HEK293 (cell line): ENCODE results near the gene MIEN1.

Source experiments
- GLI2 ChIP-seq: fragments of 450-650 bp; formaldehyde crosslinking; IDR thresholded peaks from 2 replicates; pipeline ENCODE4; 2017; ENCODE audit warnings: missing biosample characterization, missing genetic modification characterization, low read depth, borderline replicate concordance
- KLF7 ChIP-seq: fragments of 450-650 bp; formaldehyde crosslinking; IDR thresholded peaks from 2 replicates; pipeline ENCODE4 v1.5.1; 2016; ENCODE audit warnings: missing biosample characterization, missing genetic modification characterization, borderline replicate concordance
- KLF9 ChIP-seq: fragments of 450-650 bp; formaldehyde crosslinking; IDR thresholded peaks from 2 replicates; pipeline ENCODE4 v1.5.1; 2016; ENCODE audit warnings: missing biosample characterization, missing genetic modification characterization, low read depth
- MEIS1 ChIP-seq: sonication (generic); formaldehyde crosslinking; IDR thresholded peaks from 2 replicates; pipeline ENCODE4 v1.8.1; 2022; ENCODE audit warnings: missing genetic modification reagents, mild to moderate bottlenecking, borderline replicate concordance
- PRDM1 ChIP-seq: fragments of 450-650 bp; formaldehyde crosslinking; IDR thresholded peaks from 2 replicates; pipeline ENCODE4; 2016; ENCODE audit warnings: missing biosample characterization, missing genetic modification characterization
- SCRT2 ChIP-seq: fragments of 450-650 bp; formaldehyde crosslinking; IDR thresholded peaks from 2 replicates; pipeline ENCODE4 v1.5.1; 2016; ENCODE audit warnings: missing biosample characterization, missing genetic modification characterization
- SP2 ChIP-seq: fragments of 450-650 bp; formaldehyde crosslinking; IDR thresholded peaks from 2 replicates; pipeline ENCODE4 v1.5.1; 2016; ENCODE audit warnings: missing biosample characterization, missing genetic modification characterization
- TCF7L2 ChIP-seq: IDR thresholded peaks from 2 replicates; pipeline ENCODE4 v1.6.1; 2011; ENCODE audit warnings: low read depth, mild to moderate bottlenecking, inconsistent platforms, low read length, moderate library complexity, borderline replicate concordance
- ZBTB21 ChIP-seq: fragments of 450-650 bp; formaldehyde crosslinking; IDR thresholded peaks from 2 replicates; pipeline ENCODE4 v1.5.1; 2017; ENCODE audit warnings: missing biosample characterization, missing genetic modification characterization
- ZBTB7A ChIP-seq: fragments of 450-650 bp; formaldehyde crosslinking; IDR thresholded peaks from 2 replicates; pipeline ENCODE4 v1.5.1; 2016; ENCODE audit warnings: low read depth, missing biosample characterization, missing genetic modification characterization
- ZNF112 ChIP-seq: fragments of 450-650 bp; formaldehyde crosslinking; IDR thresholded peaks from 2 replicates; pipeline ENCODE4 v1.5.0; 2017; ENCODE audit warnings: missing biosample characterization, missing genetic modification characterization
- ZNF146 ChIP-seq: fragments of 450-650 bp; formaldehyde crosslinking; IDR thresholded peaks from 2 replicates; pipeline ENCODE4 v1.5.1; 2016; ENCODE audit warnings: missing biosample characterization, missing genetic modification characterization
- ZNF223 ChIP-seq: fragments of 450-650 bp; formaldehyde crosslinking; IDR thresholded peaks from 2 replicates; pipeline ENCODE4 v1.5.1; 2016; ENCODE audit warnings: missing biosample characterization, missing genetic modification characterization
- ZNF266 ChIP-seq: fragments of 450-650 bp; formaldehyde crosslinking; IDR thresholded peaks from 2 replicates; pipeline ENCODE4 v1.5.1; 2016; ENCODE audit warnings: missing biosample characterization, missing genetic modification characterization, low read depth
- ZNF394 ChIP-seq: fragments of 450-650 bp; formaldehyde crosslinking; IDR thresholded peaks from 2 replicates; pipeline ENCODE4 v1.5.1; 2016; ENCODE audit warnings: missing biosample characterization, missing genetic modification characterization, mild to moderate bottlenecking, moderate library complexity, borderline replicate concordance
- ZNF433 ChIP-seq: fragments of 450-650 bp; formaldehyde crosslinking; IDR thresholded peaks from 2 replicates; pipeline ENCODE4 v1.5.1; 2016; ENCODE audit warnings: missing biosample characterization, missing genetic modification characterization, low read depth
- ZNF473 ChIP-seq: fragments of 450-650 bp; formaldehyde crosslinking; IDR thresholded peaks from 2 replicates; pipeline ENCODE4 v1.5.1; 2017; ENCODE audit warnings: missing biosample characterization, missing genetic modification characterization
- ZNF510 ChIP-seq: fragments of 450-650 bp; formaldehyde crosslinking; IDR thresholded peaks from 2 replicates; pipeline ENCODE4 v1.5.1; 2018; ENCODE audit warnings: mild to moderate bottlenecking, missing genetic modification characterization, missing biosample characterization; ENCODE audit not compliant: insufficient replicate concordance
- ZNF658 ChIP-seq: fragments of 450-650 bp; formaldehyde crosslinking; IDR thresholded peaks from 2 replicates; pipeline ENCODE4; 2016; ENCODE audit warnings: missing biosample characterization, missing genetic modification characterization
- ZNF664 ChIP-seq: fragments of 450-650 bp; formaldehyde crosslinking; IDR thresholded peaks from 2 replicates; pipeline ENCODE4 v1.5.1; 2016; ENCODE audit warnings: missing biosample characterization, missing genetic modification characterization
- ZNF677 ChIP-seq: fragments of 450-650 bp; IDR thresholded peaks from 2 replicates; pipeline ENCODE4 v1.5.0; 2018; ENCODE audit warnings: missing biosample characterization, mild to moderate bottlenecking, missing genetic modification characterization, moderate library complexity
- ZSCAN30 ChIP-seq: fragments of 450-650 bp; IDR thresholded peaks from 2 replicates; pipeline ENCODE4 v1.5.1; 2018; ENCODE audit warnings: missing biosample characterization, mild to moderate bottlenecking, missing genetic modification characterization, moderate library complexity
- TF ChIP-seq, protein P1 (sequence below): fragments of 450-650 bp; formaldehyde crosslinking; IDR thresholded peaks from 2 replicates; pipeline ENCODE4 v1.5.1; 2016; ENCODE audit warnings: missing biosample characterization, missing genetic modification characterization
- TF ChIP-seq, protein P2 (sequence below): fragments of 450-650 bp; formaldehyde crosslinking; IDR thresholded peaks from 2 replicates; pipeline ENCODE4 v1.5.1; 2016; ENCODE audit warnings: missing biosample characterization, missing genetic modification characterization
- TF ChIP-seq, protein P3 (sequence below): fragments of 450-650 bp; formaldehyde crosslinking; IDR thresholded peaks from 2 replicates; pipeline ENCODE4 v1.5.1; 2016; ENCODE audit warnings: missing biosample characterization, missing genetic modification characterization, borderline replicate concordance
- TF ChIP-seq, protein P4 (sequence below): fragments of 450-650 bp; formaldehyde crosslinking; IDR thresholded peaks from 2 replicates; pipeline ENCODE4 v1.5.1; 2016; ENCODE audit warnings: missing biosample characterization, missing genetic modification characterization
- TF ChIP-seq, protein P5 (sequence below): fragments of 450-650 bp; formaldehyde crosslinking; IDR thresholded peaks from 2 replicates; pipeline ENCODE4; 2016; ENCODE audit warnings: missing biosample characterization, missing genetic modification characterization
- TF ChIP-seq, protein P6 (sequence below): fragments of 450-650 bp; formaldehyde crosslinking; IDR thresholded peaks from 2 replicates; pipeline ENCODE4 v1.5.0; 2017; ENCODE audit warnings: missing biosample characterization, missing genetic modification characterization, borderline replicate concordance

Gene MIEN1

DNA sequence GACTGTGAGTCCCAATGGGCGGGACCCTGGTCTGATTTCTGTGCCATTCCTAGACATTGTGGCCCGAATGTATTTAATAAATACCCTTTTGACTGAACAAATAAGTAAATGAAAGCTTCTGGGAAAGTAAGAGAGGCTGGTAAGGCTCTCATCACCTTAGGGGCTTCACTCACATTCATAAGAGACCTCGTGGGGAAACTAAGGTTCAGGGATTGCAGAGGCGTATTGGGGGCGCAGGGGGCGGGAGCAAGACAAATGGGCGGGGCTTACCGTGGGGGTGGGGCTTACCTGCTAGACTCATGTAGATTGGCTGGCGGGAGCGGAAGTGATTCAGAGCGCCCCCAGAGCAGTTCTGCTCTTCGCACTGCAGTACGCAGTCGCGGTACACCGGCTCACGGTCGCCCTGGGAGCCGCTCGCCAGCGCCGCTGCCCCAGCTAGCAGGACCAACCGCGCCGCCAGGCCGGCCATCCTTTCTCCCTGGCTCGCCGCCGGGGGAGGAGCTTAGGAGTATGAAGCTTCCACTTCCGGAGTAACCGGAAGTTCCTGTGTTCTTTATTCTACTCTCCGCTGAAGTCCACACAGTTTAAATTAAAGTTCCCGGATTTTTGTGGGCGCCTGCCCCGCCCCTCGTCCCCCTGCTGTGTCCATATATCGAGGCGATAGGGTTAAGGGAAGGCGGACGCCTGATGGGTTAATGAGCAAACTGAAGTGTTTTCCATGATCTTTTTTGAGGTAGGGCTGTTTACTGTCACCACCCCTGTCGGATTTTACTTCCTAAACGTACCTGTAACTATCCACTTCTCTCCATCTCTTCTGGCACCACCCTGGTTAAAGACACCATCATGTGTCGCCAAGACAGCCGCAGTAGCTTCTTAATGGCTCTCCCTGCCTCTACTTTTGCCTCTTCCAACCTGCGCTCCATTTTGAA is 42.5 kb downstream of the MIEN1 start, which contains the start of gene PGAP3 (continued):
- TF ChIP-seq, protein P1, sequence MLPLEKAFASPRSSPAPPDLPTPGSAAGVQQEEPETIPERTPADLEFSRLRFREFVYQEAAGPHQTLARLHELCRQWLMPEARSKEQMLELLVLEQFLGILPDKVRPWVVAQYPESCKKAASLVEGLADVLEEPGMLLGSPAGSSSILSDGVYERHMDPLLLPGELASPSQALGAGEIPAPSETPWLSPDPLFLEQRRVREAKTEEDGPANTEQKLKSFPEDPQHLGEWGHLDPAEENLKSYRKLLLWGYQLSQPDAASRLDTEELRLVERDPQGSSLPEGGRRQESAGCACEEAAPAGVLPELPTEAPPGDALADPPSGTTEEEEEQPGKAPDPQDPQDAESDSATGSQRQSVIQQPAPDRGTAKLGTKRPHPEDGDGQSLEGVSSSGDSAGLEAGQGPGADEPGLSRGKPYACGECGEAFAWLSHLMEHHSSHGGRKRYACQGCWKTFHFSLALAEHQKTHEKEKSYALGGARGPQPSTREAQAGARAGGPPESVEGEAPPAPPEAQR (tag by site-specific recombination) = no peak
- TF ChIP-seq ZNF266 (tag by site-specific recombination) = no peak
- TF ChIP-seq TCF7L2 = no peak
- TF ChIP-seq, protein P2, sequence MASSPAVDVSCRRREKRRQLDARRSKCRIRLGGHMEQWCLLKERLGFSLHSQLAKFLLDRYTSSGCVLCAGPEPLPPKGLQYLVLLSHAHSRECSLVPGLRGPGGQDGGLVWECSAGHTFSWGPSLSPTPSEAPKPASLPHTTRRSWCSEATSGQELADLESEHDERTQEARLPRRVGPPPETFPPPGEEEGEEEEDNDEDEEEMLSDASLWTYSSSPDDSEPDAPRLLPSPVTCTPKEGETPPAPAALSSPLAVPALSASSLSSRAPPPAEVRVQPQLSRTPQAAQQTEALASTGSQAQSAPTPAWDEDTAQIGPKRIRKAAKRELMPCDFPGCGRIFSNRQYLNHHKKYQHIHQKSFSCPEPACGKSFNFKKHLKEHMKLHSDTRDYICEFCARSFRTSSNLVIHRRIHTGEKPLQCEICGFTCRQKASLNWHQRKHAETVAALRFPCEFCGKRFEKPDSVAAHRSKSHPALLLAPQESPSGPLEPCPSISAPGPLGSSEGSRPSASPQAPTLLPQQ (tag by site-specific recombination) = peak; percentile 19; the same call in 1 of the 2 replicates
- no peak for TF ChIP-seq GLI2 (tag by site-specific recombination)
- peak; percentile 95 for TF ChIP-seq SP2 (tag by site-specific recombination)
- TF ChIP-seq, protein P3, sequence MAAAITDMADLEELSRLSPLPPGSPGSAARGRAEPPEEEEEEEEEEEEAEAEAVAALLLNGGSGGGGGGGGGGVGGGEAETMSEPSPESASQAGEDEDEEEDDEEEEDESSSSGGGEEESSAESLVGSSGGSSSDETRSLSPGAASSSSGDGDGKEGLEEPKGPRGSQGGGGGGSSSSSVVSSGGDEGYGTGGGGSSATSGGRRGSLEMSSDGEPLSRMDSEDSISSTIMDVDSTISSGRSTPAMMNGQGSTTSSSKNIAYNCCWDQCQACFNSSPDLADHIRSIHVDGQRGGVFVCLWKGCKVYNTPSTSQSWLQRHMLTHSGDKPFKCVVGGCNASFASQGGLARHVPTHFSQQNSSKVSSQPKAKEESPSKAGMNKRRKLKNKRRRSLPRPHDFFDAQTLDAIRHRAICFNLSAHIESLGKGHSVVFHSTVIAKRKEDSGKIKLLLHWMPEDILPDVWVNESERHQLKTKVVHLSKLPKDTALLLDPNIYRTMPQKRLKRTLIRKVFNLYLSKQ (tag by site-specific recombination) = no peak
- no peak for TF ChIP-seq ZNF664 (tag by site-specific recombination)
- TF ChIP-seq, protein P4, sequence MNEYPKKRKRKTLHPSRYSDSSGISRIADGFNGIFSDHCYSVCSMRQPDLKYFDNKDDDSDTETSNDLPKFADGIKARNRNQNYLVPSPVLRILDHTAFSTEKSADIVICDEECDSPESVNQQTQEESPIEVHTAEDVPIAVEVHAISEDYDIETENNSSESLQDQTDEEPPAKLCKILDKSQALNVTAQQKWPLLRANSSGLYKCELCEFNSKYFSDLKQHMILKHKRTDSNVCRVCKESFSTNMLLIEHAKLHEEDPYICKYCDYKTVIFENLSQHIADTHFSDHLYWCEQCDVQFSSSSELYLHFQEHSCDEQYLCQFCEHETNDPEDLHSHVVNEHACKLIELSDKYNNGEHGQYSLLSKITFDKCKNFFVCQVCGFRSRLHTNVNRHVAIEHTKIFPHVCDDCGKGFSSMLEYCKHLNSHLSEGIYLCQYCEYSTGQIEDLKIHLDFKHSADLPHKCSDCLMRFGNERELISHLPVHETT (tag by site-specific recombination) = no peak
- TF ChIP-seq ZNF473 (tag by site-specific recombination) = no peak
- TF ChIP-seq PRDM1 (tag by site-specific recombination) = no peak
- TF ChIP-seq ZBTB7A (tag by site-specific recombination) = no peak
- TF ChIP-seq MEIS1 = no peak
- no peak for TF ChIP-seq ZNF510
- no peak for TF ChIP-seq ZNF658 (tag by site-specific recombination)
- no peak for TF ChIP-seq ZNF146 (tag by site-specific recombination)
- TF ChIP-seq ZNF677 (tag by site-specific recombination) = no peak
- no peak; the same call in 1 of the 2 replicates for TF ChIP-seq ZNF394 (tag by site-specific recombination)
- TF ChIP-seq KLF9 (tag by site-specific recombination) = peak; percentile 28; the same call in 1 of the 2 replicates
- 0 out of 2 replicates have a peak, but pooled peaks have one; percentile 48 for TF ChIP-seq KLF7 (tag by site-specific recombination)
- no peak for TF ChIP-seq ZNF223 (tag by site-specific recombination)
- peak; percentile 46; the same call in 1 of the 2 replicates for TF ChIP-seq SCRT2 (tag by site-specific recombination)
- TF ChIP-seq ZSCAN30 (tag by site-specific recombination) = no peak
- TF ChIP-seq, protein P5, sequence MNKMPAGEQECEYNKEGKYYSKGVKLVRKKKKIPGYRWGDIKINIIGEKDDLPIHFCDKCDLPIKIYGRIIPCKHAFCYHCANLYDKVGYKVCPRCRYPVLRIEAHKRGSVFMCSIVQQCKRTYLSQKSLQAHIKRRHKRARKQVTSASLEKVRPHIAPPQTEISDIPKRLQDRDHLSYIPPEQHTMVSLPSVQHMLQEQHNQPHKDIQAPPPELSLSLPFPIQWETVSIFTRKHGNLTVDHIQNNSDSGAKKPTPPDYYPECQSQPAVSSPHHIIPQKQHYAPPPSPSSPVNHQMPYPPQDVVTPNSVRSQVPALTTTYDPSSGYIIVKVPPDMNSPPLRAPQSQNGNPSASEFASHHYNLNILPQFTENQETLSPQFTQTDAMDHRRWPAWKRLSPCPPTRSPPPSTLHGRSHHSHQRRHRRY (tag by site-specific recombination) = no peak
- peak; percentile 11; the same call in 1 of the 2 replicates for TF ChIP-seq ZBTB21 (tag by site-specific recombination)
- TF ChIP-seq ZNF433 = no peak
- no peak for TF ChIP-seq ZNF112 (tag by site-specific recombination)
- TF ChIP-seq, protein P6, sequence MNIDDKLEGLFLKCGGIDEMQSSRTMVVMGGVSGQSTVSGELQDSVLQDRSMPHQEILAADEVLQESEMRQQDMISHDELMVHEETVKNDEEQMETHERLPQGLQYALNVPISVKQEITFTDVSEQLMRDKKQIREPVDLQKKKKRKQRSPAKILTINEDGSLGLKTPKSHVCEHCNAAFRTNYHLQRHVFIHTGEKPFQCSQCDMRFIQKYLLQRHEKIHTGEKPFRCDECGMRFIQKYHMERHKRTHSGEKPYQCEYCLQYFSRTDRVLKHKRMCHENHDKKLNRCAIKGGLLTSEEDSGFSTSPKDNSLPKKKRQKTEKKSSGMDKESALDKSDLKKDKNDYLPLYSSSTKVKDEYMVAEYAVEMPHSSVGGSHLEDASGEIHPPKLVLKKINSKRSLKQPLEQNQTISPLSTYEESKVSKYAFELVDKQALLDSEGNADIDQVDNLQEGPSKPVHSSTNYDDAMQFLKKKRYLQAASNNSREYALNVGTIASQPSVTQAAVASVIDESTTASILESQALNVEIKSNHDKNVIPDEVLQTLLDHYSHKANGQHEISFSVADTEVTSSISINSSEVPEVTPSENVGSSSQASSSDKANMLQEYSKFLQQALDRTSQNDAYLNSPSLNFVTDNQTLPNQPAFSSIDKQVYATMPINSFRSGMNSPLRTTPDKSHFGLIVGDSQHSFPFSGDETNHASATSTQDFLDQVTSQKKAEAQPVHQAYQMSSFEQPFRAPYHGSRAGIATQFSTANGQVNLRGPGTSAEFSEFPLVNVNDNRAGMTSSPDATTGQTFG (tag by site-specific recombination) = no peak
